Osteocyte (in vitro differentiated cells): ENCODE results near the gene DUSP2. TPM values are rescaled to one million over a fixed set of nuclear protein-coding genes. Genes with fewer than 3 reads are reported as not detected.

Source experiments
- DNase-seq: peaks from one replicate; pipeline ENCODE4 v3.0.0; 2021; ENCODE audit warnings: mixed read lengths; ENCODE audit not compliant: unreplicated experiment; ENCODE audit errors: extremely low spot score
- H3K27ac Mint-ChIP-seq: one replicate; pipeline ENCODE4 v1.8.0; 2021; ENCODE audit warnings: mild to moderate bottlenecking, mixed read lengths; ENCODE audit not compliant: unreplicated experiment
- H3K27me3 Mint-ChIP-seq: one replicate; pipeline ENCODE4 v1.8.0; 2021; ENCODE audit warnings: mixed read lengths; ENCODE audit not compliant: unreplicated experiment
- H3K36me3 Mint-ChIP-seq: one replicate; pipeline ENCODE4 v1.8.0; 2021; ENCODE audit warnings: mixed read lengths; ENCODE audit not compliant: unreplicated experiment
- H3K4me1 Mint-ChIP-seq: one replicate; pipeline ENCODE4 v1.8.0; 2021; ENCODE audit warnings: mixed read lengths; ENCODE audit not compliant: unreplicated experiment
- H3K4me3 Mint-ChIP-seq: one replicate; pipeline ENCODE4 v1.8.0; 2021; ENCODE audit warnings: mild to moderate bottlenecking, moderate library complexity, mixed read lengths; ENCODE audit not compliant: unreplicated experiment
- H3K9me3 Mint-ChIP-seq: one replicate; pipeline ENCODE4 v1.8.0; 2021; ENCODE audit warnings: mixed read lengths; ENCODE audit not compliant: unreplicated experiment
- CTCF ChIP-seq: fragments of 200-600 bp; sonication (generic); IDR thresholded peaks from 2 replicates; pipeline ENCODE4 v1.5.0; 2021; ENCODE audit warnings: antibody characterized with exemption, mild to moderate bottlenecking, moderate library complexity
- total RNA-seq: library from RNA; stranded (reverse); gene quantifications from 2 replicates; pipeline ENCODE4 v1.2.1, GENCODE V29; 2021

The DUSP2 gene
- total RNA-seq, 1 donor from 2014 or later: 0.78 TPM

- Mint-ChIP-seq H3K4me3 (no peak overlapping the region), H3K36me3 (no peaks in the 10 kb centered on the region), H3K27ac (no peak overlapping the region), H3K4me1 (peaks cover 13% of the 10 kb centered on the region), H3K9me3 (peaks cover 9% of the 10 kb centered on the region), H3K27me3 (no peaks in the 10 kb centered on the region)
- no peak for DNase-seq
- no peak for TF ChIP-seq CTCF
Observed at GRCh38 chr2:96106991-96107707, 38.1 kb downstream of the DUSP2 start.

GRCh38 chr2:96105994-96106715 is 39.1 kb downstream of the DUSP2 start:
- Mint-ChIP-seq H3K4me3 (no peak overlapping the region), H3K27me3 (no peaks in the 10 kb centered on the region), H3K27ac (no peak overlapping the region), H3K36me3 (no peaks in the 10 kb centered on the region), H3K4me1 (peaks cover 13% of the 10 kb centered on the region), H3K9me3 (peaks cover 9% of the 10 kb centered on the region)
- no peak for DNase-seq
- TF ChIP-seq CTCF: no peak

GRCh38 chr2:96105152-96105915 is 39.9 kb downstream of the DUSP2 start:
- Mint-ChIP-seq H3K4me1 (peaks cover 13% of the 10 kb centered on the region), H3K9me3 (peaks cover 9% of the 10 kb centered on the region), H3K27ac (no peak overlapping the region), H3K4me3 (no peak overlapping the region), H3K36me3 (no peaks in the 10 kb centered on the region), H3K27me3 (no peaks in the 10 kb centered on the region)
- no peak for DNase-seq
- no peak for TF ChIP-seq CTCF

- no peak overlapping the region for H3K4me3 Mint-ChIP-seq
- no peak overlapping the region for H3K27ac Mint-ChIP-seq
- no peaks in the 10 kb centered on the region for H3K36me3 Mint-ChIP-seq
- no peak for TF ChIP-seq CTCF
- H3K4me1 Mint-ChIP-seq: peaks cover 13% of the 10 kb centered on the region
- no peak for DNase-seq
- no peaks in the 10 kb centered on the region for H3K27me3 Mint-ChIP-seq
- H3K9me3 Mint-ChIP-seq: peaks cover 9% of the 10 kb centered on the region
Observed at GRCh38 chr2:96104487-96104861, 40.8 kb downstream of the DUSP2 start.
